ENCODE measurements around the gene JAGN1. TPM values are rescaled to one million over a fixed set of nuclear protein-coding genes. Genes with fewer than 3 reads are reported as not detected.
A peak's percentile ranks its signal among the peaks of the same experiment; 100 is the strongest.

JAGN1 gene
- total and polyA plus RNA-seq, 9 of the 15 experiments (the other 6 are each of a cell fraction or from before 2014, with no cell fraction given), result 31.6 to 77.8 (median 40.3) TPM

- TF ChIP-seq ZFP91 (CRISPR knock-in tag; IDR thresholded peaks at IDR 0.05) (no peak), PHB (CRISPR knock-in tag; IDR thresholded peaks at IDR 0.05) (0 out of 2 replicates have a peak, but pooled peaks have one; percentile 11), ZNF639 (CRISPR knock-in tag; conservative IDR thresholded peaks at IDR 0.05 in 1 of 2, IDR thresholded peaks at IDR 0.05 in 1 of 2) (peak in 1 of 2 experiments; percentile 33; a peak in 1 of 4 replicates), U2AF1 (optimal IDR thresholded peaks at IDR 0.05; ENCODE audit: low read depth, low read length) (peak; percentile 88), ARID2 (IDR thresholded peaks at IDR 0.05) (peak; percentile 55; the same call in 1 of the 2 replicates), CHD4 (IDR thresholded peaks at IDR 0.05; ENCODE audit: insufficient read depth, insufficient replicate concordance, low read depth, low read length, poor library complexity, severe bottlenecking) (no peak), CTCF (IDR thresholded peaks at IDR 0.05 in 2 of 3, conservative IDR thresholded peaks at IDR 0.05 in 1 of 3; ENCODE audit: insufficient read depth in 2 of 3, low read depth in 1 of 3, low read length in 3 of 3) (peak; percentile 86 to 96 (median 90)), ZNF224 (CRISPR knock-in tag; IDR thresholded peaks at IDR 0.05) (0 out of 2 replicates have a peak, but pooled peaks have one; percentile 14), KDM1A (IDR thresholded peaks at IDR 0.05) (no peak), SMAD2 (IDR thresholded peaks at IDR 0.05; ENCODE audit: low read depth, low read length) (no peak), ZNF354B (CRISPR knock-in tag; IDR thresholded peaks at IDR 0.05) (no peak), SIN3A (IDR thresholded peaks at IDR 0.05; ENCODE audit: borderline replicate concordance in 2 of 2, control insufficient read depth in 1 of 2, low read depth in 2 of 2, low read length in 2 of 2) (0 out of 4 replicates have a peak, but pooled peaks of 1 of the 2 experiments have one; percentile 5), SETDB1 (IDR thresholded peaks at IDR 0.05; ENCODE audit: low read length) (no peak), ZC3H4 (CRISPR knock-in tag; IDR thresholded peaks at IDR 0.05; ENCODE audit: borderline replicate concordance) (peak; percentile 97; the same call in 1 of the 2 replicates), ZNF324 (CRISPR knock-in tag; IDR thresholded peaks at IDR 0.05) (no peak; the same call in 1 of the 2 replicates), STAT6 (CRISPR knock-in tag; IDR thresholded peaks at IDR 0.05) (peak; percentile 90; the same call in 1 of the 2 replicates), ETV6 (IDR thresholded peaks at IDR 0.05; ENCODE audit: borderline replicate concordance in 1 of 2, low read depth in 2 of 2, low read length in 1 of 2) (no peak), ETV6 (CRISPR knock-in tag; IDR thresholded peaks at IDR 0.05; ENCODE audit: borderline replicate concordance) (peak; percentile 21; the same call in 1 of the 2 replicates)
These were observed 42.6 kb downstream of the JAGN1 start (continued) for GRCh38 chr3:9932843-9933560.

All from K562 (cell line).